HEK293 (cell line): Measurements from ENCODE around the gene CLMN.
A peak's percentile ranks its signal among the peaks of the same experiment; 100 is the strongest.

Experiments used
- CTCF ChIA-PET: fragments of 350-600 bp; formaldehyde crosslinking; extraction: SDS; loops from one replicate; lab custom pipeline; 2021; ENCODE audit warnings: antibody characterized with exemption; lab: Yijun Ruan, JAX
- POLR2A ChIA-PET: fragments of 300-600 bp; formaldehyde crosslinking; extraction: SDS; loops from one replicate; lab custom pipeline; 2020; ENCODE audit warnings: antibody characterized with exemption, inconsistent platforms; lab: Yijun Ruan, JAX
- H3K27ac ChIP-seq: fragments of 200-500 bp; sonication (Bioruptor generic); 2 replicates; pipeline ENCODE4 v1.5.1; 2014; ENCODE audit warnings: low read depth, low read length, control low read depth, inconsistent platforms; ENCODE audit errors: extremely low read depth
- H3K36me3 ChIP-seq, 2 experiments: fragments of 200-500 bp in 1 of 2; sonication (Bioruptor generic) in 1 of 2; 1 replicate in 1 of 2; 2 replicates in 1 of 2; pipeline ENCODE4 v1.5.1; 2014 to 2017; ENCODE audit warnings: inconsistent platforms in 2 of 2, low read length in 2 of 2; ENCODE audit not compliant: control insufficient read depth in 2 of 2, insufficient read depth in 1 of 2
- H3K4me1 ChIP-seq: fragments of 200-500 bp; sonication (Bioruptor generic); 2 replicates; pipeline ENCODE4 v1.5.1; 2014; ENCODE audit warnings: mild to moderate bottlenecking, low read length, inconsistent platforms; ENCODE audit not compliant: control insufficient read depth, insufficient read depth
- H3K4me3 ChIP-seq: 2 replicates; pipeline ENCODE4 v1.5.1; 2011; ENCODE audit warnings: low read depth, mild to moderate bottlenecking, control low read depth, low read length, moderate library complexity
- H3K9me3 ChIP-seq: fragments of 200-500 bp; sonication (Bioruptor generic); 2 replicates; pipeline ENCODE4 v1.5.1; 2014; ENCODE audit warnings: low read depth, low read length, inconsistent platforms; ENCODE audit not compliant: control insufficient read depth, insufficient read depth
- INSM2 ChIP-seq: fragments of 450-650 bp; formaldehyde crosslinking; IDR thresholded peaks from 2 replicates; pipeline ENCODE4 v1.5.1; 2016; ENCODE audit warnings: missing biosample characterization, missing genetic modification characterization
- YY2 ChIP-seq: fragments of 450-650 bp; formaldehyde crosslinking; IDR thresholded peaks from 2 replicates; pipeline ENCODE4 v1.5.1; 2016; ENCODE audit warnings: missing biosample characterization, missing genetic modification characterization
- ZNF114 ChIP-seq: fragments of 450-650 bp; formaldehyde crosslinking; IDR thresholded peaks from 2 replicates; pipeline ENCODE4 v1.5.0; 2017; ENCODE audit warnings: missing biosample characterization, missing genetic modification characterization
- ZNF19 ChIP-seq: fragments of 450-650 bp; formaldehyde crosslinking; IDR thresholded peaks from 2 replicates; pipeline ENCODE4; 2016; ENCODE audit warnings: missing biosample characterization, missing genetic modification characterization, low read depth
- ZNF214 ChIP-seq: fragments of 450-650 bp; formaldehyde crosslinking; IDR thresholded peaks from 2 replicates; pipeline ENCODE4 v1.5.1; 2017; ENCODE audit warnings: missing biosample characterization, mild to moderate bottlenecking, missing genetic modification characterization, borderline replicate concordance
- ZNF26 ChIP-seq: fragments of 450-650 bp; formaldehyde crosslinking; IDR thresholded peaks from 2 replicates; pipeline ENCODE4 v1.5.1; 2016; ENCODE audit warnings: missing biosample characterization, missing genetic modification characterization
- ZNF449 ChIP-seq: fragments of 450-650 bp; formaldehyde crosslinking; IDR thresholded peaks from 2 replicates; pipeline ENCODE4 v1.5.1; 2017; ENCODE audit warnings: missing biosample characterization, mild to moderate bottlenecking, missing genetic modification characterization, moderate library complexity
- ZNF510 ChIP-seq: fragments of 450-650 bp; formaldehyde crosslinking; IDR thresholded peaks from 2 replicates; pipeline ENCODE4 v1.5.1; 2018; ENCODE audit warnings: mild to moderate bottlenecking, missing genetic modification characterization, missing biosample characterization; ENCODE audit not compliant: insufficient replicate concordance
- ZNF580 ChIP-seq: fragments of 450-650 bp; formaldehyde crosslinking; IDR thresholded peaks from 2 replicates; pipeline ENCODE4 v1.5.1; 2016; ENCODE audit warnings: missing biosample characterization, missing genetic modification characterization
- ZNF610 ChIP-seq: fragments of 450-650 bp; formaldehyde crosslinking; IDR thresholded peaks from 2 replicates; pipeline ENCODE4 v1.5.1; 2016; ENCODE audit warnings: missing biosample characterization, missing genetic modification characterization, borderline replicate concordance
- ZNF629 ChIP-seq: fragments of 450-650 bp; formaldehyde crosslinking; IDR thresholded peaks from 2 replicates; pipeline ENCODE4 v1.5.1; 2017; ENCODE audit warnings: missing biosample characterization, missing genetic modification characterization
- ZNF768 ChIP-seq: fragments of 450-650 bp; formaldehyde crosslinking; IDR thresholded peaks from 2 replicates; pipeline ENCODE4 v1.5.1; 2018; ENCODE audit warnings: missing biosample characterization, mild to moderate bottlenecking, missing genetic modification characterization

The CLMN gene

GRCh38 chr14:95210699-95211098 is 109.0 kb downstream of the CLMN start:
- Histone ChIP-seq H3K4me1 (no peaks in the 10 kb centered on the region), H3K27ac (no peak overlapping the region), H3K4me3 (no peak overlapping the region), H3K9me3 (no peaks in the 10 kb centered on the region)
- POLR2A ChIA-PET, result no interaction called here
- CTCF ChIA-PET, result no interaction called here
- no peak for TF ChIP-seq ZNF610 (tag by site-specific recombination)
- no peak for TF ChIP-seq ZNF114 (tag by site-specific recombination)
- no peak for TF ChIP-seq ZNF510 (tag by site-specific recombination)
- no peak for TF ChIP-seq ZNF26
- no peak for TF ChIP-seq ZNF449 (tag by site-specific recombination)
- TF ChIP-seq ZNF629 (tag by site-specific recombination), result no peak
- TF ChIP-seq, all 188 proteins: peak for 0
- H3K36me3 ChIP-seq, result no peaks in the 10 kb centered on the region

- Histone ChIP-seq H3K9me3 (no peaks in the 10 kb centered on the region), H3K36me3 (peaks cover 0 to 6% of the 10 kb centered on the region in 2 experiments; a peak in 1 of 3 replicates), H3K4me3 (no peak overlapping the region), H3K4me1 (no peaks in the 10 kb centered on the region), H3K27ac (no peak overlapping the region)
- POLR2A ChIA-PET, result no interaction called here
- CTCF ChIA-PET, result no interaction called here
- no peak for TF ChIP-seq YY2 (tag by site-specific recombination)
- TF ChIP-seq ZNF19 (tag by site-specific recombination), result no peak
- TF ChIP-seq ZNF580 (tag by site-specific recombination), result no peak
- TF ChIP-seq INSM2 (tag by site-specific recombination), result no peak
Measured at GRCh38 chr14:95208598-95208997, 111.1 kb downstream of the CLMN start.

GRCh38 chr14:95207475-95208233 is 112.1 kb downstream of the CLMN start:
- Histone ChIP-seq H3K9me3 (no peaks in the 10 kb centered on the region), H3K27ac (no peak overlapping the region), H3K4me3 (no peak overlapping the region), H3K4me1 (no peaks in the 10 kb centered on the region), H3K36me3 (peaks cover 0 to 7% of the 10 kb centered on the region in 2 experiments; a peak in 1 of 3 replicates)
- CTCF ChIA-PET, result no interaction called here
- TF ChIP-seq ZNF768 (tag by site-specific recombination), result 0 out of 2 replicates have a peak, but pooled peaks have one; percentile 32
- TF ChIP-seq ZNF214 (tag by site-specific recombination), result no peak
- POLR2A ChIA-PET, result no interaction called here
